ENCODE data around the gene CDH18. TPM values are rescaled to one million over a fixed set of nuclear protein-coding genes. Genes with fewer than 3 reads are reported as not detected.

CDH18 gene
- total RNA-seq, 2 experiments from 2014 or later, result not detected

- ChIA-PET CTCF (ENCODE audit: unreplicated experiment) (no interaction called here), POLR2A (interaction anchor here (0.6 to 1.0 kb wide), 2 partner anchors 23 to 356 kb away, joined by 3 to 4 read pairs; no protein-coding TSS in a partner anchor)
- no peaks in the 10 kb centered on the region for H3K36me3 ChIP-seq (ENCODE audit: insufficient read depth, low read length)
- no peak for TF ChIP-seq CTCF (conservative IDR thresholded peaks at IDR 0.05; ENCODE audit: low read length)
- no peak for TF ChIP-seq EZH2phosphoT487 (IDR thresholded peaks at IDR 0.05; ENCODE audit: borderline replicate concordance, low read depth, low read length)
- no peak for DNase-seq (ENCODE audit: low spot score)
- H2AFZ ChIP-seq (ENCODE audit: low read length), result 0 out of 2 replicates have a peak overlapping the region, but pooled peaks have one; percentile 3
- H3K4me2 ChIP-seq (ENCODE audit: low read length), result no peak overlapping the region
- H3K4me1 ChIP-seq (ENCODE audit: insufficient read depth, low read length, poor library complexity, severe bottlenecking), result no peaks in the 10 kb centered on the region
- no TSS peak for BruUV-seq (replicated peaks)
- no peak overlapping the region for H3K27ac ChIP-seq (ENCODE audit: low read depth, low read length, poor library complexity, severe bottlenecking)
- no peaks in the 10 kb centered on the region for H3K79me2 ChIP-seq (ENCODE audit: insufficient read depth, low read depth, low read length)
- H3K9me2 ChIP-seq (ENCODE audit: insufficient read depth, low read length), result no peaks in the 10 kb centered on the region
- no peaks in the 10 kb centered on the region for H4K20me1 ChIP-seq (ENCODE audit: insufficient read depth, low read length)
- intact Hi-C loops (cut with micrococcal nuclease; ENCODE audit: unreplicated experiment), result no loop called here
- no peaks in the 10 kb centered on the region for H3K9me3 ChIP-seq (ENCODE audit: low read length)
- H3K4me3 ChIP-seq (ENCODE audit: low read depth, low read length, poor library complexity, severe bottlenecking), result no peak overlapping the region
Measured at GRCh38 chr5:19532936-19533335, 455.1 kb downstream of the CDH18 start.

- DNase-seq (ENCODE audit: low spot score), result no peak
- POLR2A ChIA-PET, result interaction anchor here (0.6 kb wide), 2 partner anchors 34 to 449 kb away, joined by 3 read pairs; no protein-coding TSS in a partner anchor
- Histone ChIP-seq H3K9me2 (ENCODE audit: insufficient read depth, low read length) (no peaks in the 10 kb centered on the region), H3K4me3 (ENCODE audit: low read depth, low read length, poor library complexity, severe bottlenecking) (no peak overlapping the region), H2AFZ (ENCODE audit: low read length) (no peak overlapping the region), H3K4me1 (ENCODE audit: insufficient read depth, low read length, poor library complexity, severe bottlenecking) (no peaks in the 10 kb centered on the region), H3K27ac (ENCODE audit: low read depth, low read length, poor library complexity, severe bottlenecking) (no peak overlapping the region), H4K20me1 (ENCODE audit: insufficient read depth, low read length) (no peaks in the 10 kb centered on the region), H3K79me2 (ENCODE audit: insufficient read depth, low read depth, low read length) (no peaks in the 10 kb centered on the region), H3K4me2 (ENCODE audit: low read length) (no peak overlapping the region), H3K36me3 (ENCODE audit: insufficient read depth, low read length) (no peaks in the 10 kb centered on the region), H3K9me3 (ENCODE audit: low read length) (no peaks in the 10 kb centered on the region)
- TF ChIP-seq CTCF (conservative IDR thresholded peaks at IDR 0.05; ENCODE audit: low read length) (no peak), EZH2phosphoT487 (IDR thresholded peaks at IDR 0.05; ENCODE audit: borderline replicate concordance, low read depth, low read length) (no peak)
- CTCF ChIA-PET (ENCODE audit: unreplicated experiment), result no interaction called here
- intact Hi-C loops (cut with micrococcal nuclease; ENCODE audit: unreplicated experiment), result no loop called here
- BruUV-seq (replicated peaks), result no TSS peak
Measured at GRCh38 chr5:19531374-19531952, 456.5 kb downstream of the CDH18 start.

- no TSS peak for BruUV-seq (replicated peaks)
- ChIA-PET CTCF (ENCODE audit: unreplicated experiment) (no interaction called here), POLR2A (interaction anchor here (0.5 kb wide), 1 partner anchor 63 kb away, joined by 5 read pairs; no protein-coding TSS in a partner anchor)
- Histone ChIP-seq H3K27ac (ENCODE audit: low read depth, low read length, poor library complexity, severe bottlenecking) (no peak overlapping the region), H3K4me3 (ENCODE audit: low read depth, low read length, poor library complexity, severe bottlenecking) (no peak overlapping the region), H3K9me2 (ENCODE audit: insufficient read depth, low read length) (no peaks in the 10 kb centered on the region), H4K20me1 (ENCODE audit: insufficient read depth, low read length) (no peaks in the 10 kb centered on the region), H3K4me2 (ENCODE audit: low read length) (no peak overlapping the region), H3K36me3 (ENCODE audit: insufficient read depth, low read length) (no peaks in the 10 kb centered on the region), H3K9me3 (ENCODE audit: low read length) (no peaks in the 10 kb centered on the region), H2AFZ (ENCODE audit: low read length) (peak overlapping the region; percentile 16; the same call in 1 of the 2 replicates), H3K79me2 (ENCODE audit: insufficient read depth, low read depth, low read length) (no peaks in the 10 kb centered on the region), H3K4me1 (ENCODE audit: insufficient read depth, low read length, poor library complexity, severe bottlenecking) (no peaks in the 10 kb centered on the region)
- DNase-seq (ENCODE audit: low spot score), result no peak
- TF ChIP-seq CTCF (conservative IDR thresholded peaks at IDR 0.05; ENCODE audit: low read length) (no peak), EZH2phosphoT487 (IDR thresholded peaks at IDR 0.05; ENCODE audit: borderline replicate concordance, low read depth, low read length) (no peak)
- intact Hi-C loops (cut with micrococcal nuclease; ENCODE audit: unreplicated experiment), result no loop called here
Measured at GRCh38 chr5:19519448-19519847, 468.6 kb downstream of the CDH18 start.
